ENCODE measurements around the gene TSR2. TPM values are rescaled to one million over a fixed set of nuclear protein-coding genes. Genes with fewer than 3 reads are reported as not detected.

TSR2 gene
- total and polyA plus RNA-seq, 2 of the 8 experiments (the other 6 are each of a cell fraction or from before 2014, with no cell fraction given) = 15.1 to 44.2 TPM

DNA sequence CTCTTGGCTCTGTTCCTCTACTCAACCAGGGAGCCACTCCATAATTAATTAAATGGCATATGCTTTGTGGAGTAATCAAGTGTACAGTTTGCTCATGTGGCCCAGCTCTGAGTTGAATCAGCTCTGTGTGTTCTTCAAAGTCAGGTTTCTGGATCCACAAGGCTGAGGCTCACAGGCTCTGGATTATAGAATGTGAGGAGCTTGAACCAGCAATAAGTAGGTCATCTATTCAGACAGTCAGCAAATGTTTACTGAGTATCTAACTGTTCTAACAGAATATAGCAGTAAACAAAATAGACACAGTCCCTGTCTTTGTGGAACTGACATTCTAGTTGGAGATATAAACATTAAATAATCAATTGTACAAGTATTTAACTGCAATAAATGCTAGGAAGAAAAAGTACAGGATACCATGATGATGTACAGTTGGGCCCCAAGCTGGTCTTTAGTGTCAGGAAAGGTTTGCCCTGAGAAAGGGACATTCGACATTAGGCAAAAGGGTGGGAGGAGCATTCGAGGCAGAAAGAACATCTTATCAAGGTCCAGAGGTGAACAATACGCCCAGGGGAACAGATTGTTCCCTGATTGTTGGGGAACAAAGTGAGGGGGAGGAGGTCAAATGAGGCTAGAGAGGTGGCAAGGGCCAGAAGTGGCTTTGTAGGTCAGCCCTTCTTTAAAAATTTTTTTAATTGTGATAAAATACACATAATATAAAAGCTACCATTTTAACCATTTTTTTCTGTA is 20.5 kb upstream of the TSR2 start:
- H3K4me2 ChIP-seq (ENCODE audit: insufficient read depth in 1 of 2, low read depth in 2 of 2, low read length in 2 of 2) = no peak overlapping the region
- no peak overlapping the region for H3K18ac ChIP-seq (ENCODE audit: extremely low read depth, low read length)
- H4K8ac ChIP-seq (ENCODE audit: extremely low read depth, insufficient read depth, low read length) = no peak overlapping the region
- no peak overlapping the region for H4K91ac ChIP-seq (replicated peaks; ENCODE audit: insufficient read length, low read length)
- peaks cover 2% of the 10 kb centered on the region; the same call in 1 of the 2 replicates for H3K23me2 ChIP-seq (ENCODE audit: low read depth, low read length)
- no peak for DNase-seq (ENCODE audit: low read depth in 1 of 2, low spot score in 2 of 2)
- H2BK12ac ChIP-seq (ENCODE audit: low read depth, low read length) = no peak overlapping the region
- FAIRE-seq = no peak
- no peaks in the 10 kb centered on the region for H3K27me3 ChIP-seq (replicated peaks in 1 of 4; ENCODE audit: control insufficient read depth in 3 of 4, extremely low read depth in 1 of 4, insufficient read depth in 3 of 4, low read length in 3 of 4)
- no peaks in the 10 kb centered on the region for H4K20me1 ChIP-seq (replicated peaks in 1 of 2; ENCODE audit: control insufficient read depth in 1 of 2, insufficient read depth in 2 of 2, low read length in 2 of 2)
- no peak overlapping the region for H2AK5ac ChIP-seq (ENCODE audit: low read depth, low read length)
- H3K9me3 ChIP-seq (ENCODE audit: insufficient read depth in 2 of 2, low read depth in 1 of 2, low read length in 1 of 2) = no peaks in the 10 kb centered on the region
- H3K4ac ChIP-seq (replicated peaks; ENCODE audit: insufficient read length, low read depth, low read length) = no peak overlapping the region
- no peak overlapping the region for H2BK20ac ChIP-seq (ENCODE audit: low read length)
- no peak overlapping the region for H3K56ac ChIP-seq (replicated peaks; ENCODE audit: insufficient read length, low read depth, low read length)
- H3K4me3 ChIP-seq (ENCODE audit: extremely low read depth in 1 of 4, insufficient read depth in 2 of 4, low read depth in 3 of 4, low read length in 4 of 4) = no peak overlapping the region
- H3K23ac ChIP-seq (ENCODE audit: insufficient read length) = no peak overlapping the region
- 100% methylated on average over 3 of the region's 3 CpGs; no CpG with 5 or more reads in 1 of the 2 experiments for WGBS, 2 experiments (ENCODE audit: extremely low coverage in 1 of 2, insufficient coverage in 1 of 2, insufficient read length in 1 of 2, insufficient replicate concordance in 2 of 2, low coverage in 1 of 2, low lambda C conversion rate in 2 of 2, missing lambda C conversion rate in 1 of 2)
- H3K4me1 ChIP-seq (replicated peaks in 1 of 4; ENCODE audit: control insufficient read depth in 3 of 4, insufficient read depth in 4 of 4, low read length in 3 of 4) = peaks cover 0 to 6% (median 2%) of the 10 kb centered on the region in 4 experiments; a peak in 3 of 7 replicates
- ChIA-PET POLR2A (ENCODE audit: partially characterized antibody) (interaction anchor here (1.0 kb wide), 1 partner anchor 61 kb away, joined by 3 read pairs; no protein-coding TSS in a partner anchor), CTCF (ENCODE audit: partially characterized antibody) (interaction anchor here (0.6 to 1.2 kb wide), 2 partner anchors 66 to 102 kb away, joined by 4 read pairs; no protein-coding TSS in a partner anchor)
- no peak overlapping the region for H3K9ac ChIP-seq (replicated peaks in 1 of 4; ENCODE audit: extremely low read depth in 1 of 4, low read depth in 3 of 4, low read length in 3 of 4)
- no peak overlapping the region for H3K27ac ChIP-seq (ENCODE audit: low read depth, low read length)
- no peaks in the 10 kb centered on the region for H3K79me2 ChIP-seq (ENCODE audit: control insufficient read depth in 1 of 2, insufficient read depth in 2 of 2, low read length in 2 of 2)
- no peaks in the 10 kb centered on the region for H3K79me1 ChIP-seq (ENCODE audit: low read depth, low read length)
- H3K36me3 ChIP-seq (ENCODE audit: control insufficient read depth in 2 of 4, insufficient read depth in 4 of 4, low read length in 3 of 4) = no peaks in the 10 kb centered on the region
- H4K5ac ChIP-seq (ENCODE audit: insufficient read length, low read depth, low read length) = no peak overlapping the region
- H2BK120ac ChIP-seq (replicated peaks; ENCODE audit: low read depth, low read length) = no peak overlapping the region
- no peak overlapping the region for H2AFZ ChIP-seq (ENCODE audit: low read length)
- no peak overlapping the region for H3K14ac ChIP-seq (ENCODE audit: insufficient read length)
- no peak overlapping the region for H2BK15ac ChIP-seq (ENCODE audit: low read length)
- no peak overlapping the region for H2BK5ac ChIP-seq (ENCODE audit: low read depth, low read length)
- no peak for TF ChIP-seq CREB1 (IDR thresholded peaks at IDR 0.05)
- no peak for TF ChIP-seq KDM1A (IDR thresholded peaks at IDR 0.05; ENCODE audit: borderline replicate concordance, low read length)
- TF ChIP-seq TCF12 (IDR thresholded peaks at IDR 0.05; ENCODE audit: low read depth, low read length) = no peak
- no peak for TF ChIP-seq BACH1 (IDR thresholded peaks at IDR 0.05; ENCODE audit: low read length)
